A549 (cell line): Measurements from ENCODE around the gene ITPRID1. TPM values are rescaled to one million over a fixed set of nuclear protein-coding genes. Genes with fewer than 3 reads are reported as not detected.

Source experiments
- ATAC-seq, 2 experiments: fragments of 200-7000 bp in 1 of 2; fragments of >200 bp in 1 of 2; cut with Nextera tagmentation in 1 of 2; cut with Tn5 transposase in 1 of 2; 3 replicates each; pipeline versions ENCODE4 v1.8.0 to v1.9.1; 2018 to 2020; ENCODE audit warnings: mild to moderate bottlenecking in 1 of 2, moderate library complexity in 1 of 2
- CTCF ChIA-PET: fragments of 300-600 bp; sonication (Branson Sonifier 250); formaldehyde crosslinking; extraction: SDS; loops from one replicate; lab custom pipeline; 2021; ENCODE audit warnings: antibody characterized with exemption, inconsistent platforms; lab: Yijun Ruan, JAX
- POLR2A ChIA-PET: fragments of 350-600 bp; formaldehyde crosslinking; extraction: SDS; loops from one replicate; lab custom pipeline; 2021; ENCODE audit warnings: antibody characterized with exemption, inconsistent platforms; lab: Yijun Ruan, JAX
- DNase-seq, 2 experiments: peaks; one replicate each; pipeline versions ENCODE4 v3.0.0 to v3.0.0-alpha.2; 2011 to 2016; ENCODE audit warnings: low read depth in 1 of 2, low spot score in 1 of 2
- FAIRE-seq: peaks from 2 replicates; lab custom pipeline; 2011; peaks lifted over from hg19 to GRCh38; lab: Jason Lieb, UNC
- H3K27ac ChIP-seq, 2 experiments: fragments of >200 bp; sonication (Bioruptor Twin); formaldehyde crosslinking; 3 replicates each; pipeline ENCODE4 v1.5.1; 2016 to 2017
- H3K4me1 ChIP-seq: fragments of >200 bp; sonication (Bioruptor Twin); formaldehyde crosslinking; 3 replicates; pipeline ENCODE4 v1.6.1; 2016
- H3K4me2 ChIP-seq: fragments of >200 bp; sonication (Bioruptor Twin); formaldehyde crosslinking; 3 replicates; pipeline ENCODE4 v1.6.1; 2016
- H3K4me3 ChIP-seq: fragments of >200 bp; sonication (Bioruptor Twin); formaldehyde crosslinking; 3 replicates; pipeline ENCODE4 v1.5.1; 2016
- H3K9me3 ChIP-seq: fragments of >200 bp; sonication (Bioruptor Twin); formaldehyde crosslinking; 3 replicates; pipeline ENCODE4 v1.6.1; 2016
- ATOH8 ChIP-seq: fragments of 250-450 bp; sonication (Bioruptor Pico); IDR thresholded peaks from 2 replicates; pipeline ENCODE4 v1.5.0; 2020; ENCODE audit warnings: low read depth, mild to moderate bottlenecking, moderate library complexity
- CBX2 ChIP-seq: fragments of 200-600 bp; sonication (generic); IDR thresholded peaks from 2 replicates; pipeline ENCODE4 v1.6.1; 2016; ENCODE audit warnings: low read depth, mild to moderate bottlenecking, borderline replicate concordance
- CBX8 ChIP-seq: fragments of 200-600 bp; sonication (generic); IDR thresholded peaks from 2 replicates; pipeline ENCODE4 v1.6.1; 2016
- CEBPB ChIP-seq, 2 experiments: fragments of >200 bp in 1 of 2; sonication (Bioruptor Twin) in 1 of 2; formaldehyde crosslinking in 1 of 2; IDR thresholded peaks; 2 replicates each; pipeline ENCODE4 v1.6.1; 2012 to 2016
- CHD2 ChIP-seq: fragments of 150-350 bp; IDR thresholded peaks from 2 replicates; pipeline ENCODE4 v1.6.1; 2014; ENCODE audit warnings: low read length; ENCODE audit not compliant: partially characterized antibody
- CHD4 ChIP-seq: fragments of 200-600 bp; sonication (generic); IDR thresholded peaks from 2 replicates; pipeline ENCODE4 v1.6.1; 2016; ENCODE audit warnings: antibody characterized with exemption, mild to moderate bottlenecking, borderline replicate concordance
- E2F6 ChIP-seq: IDR thresholded peaks from 2 replicates; pipeline ENCODE4 v1.6.1; 2012; ENCODE audit warnings: low read depth, borderline replicate concordance
- ELK1 ChIP-seq: fragments of 150-350 bp; IDR thresholded peaks from 2 replicates; pipeline ENCODE4 v1.6.1; 2014; ENCODE audit warnings: low read depth, mild to moderate bottlenecking, low read length
- ESRRA ChIP-seq: fragments of 150-350 bp; IDR thresholded peaks from 2 replicates; pipeline ENCODE4 v1.6.1; 2014; ENCODE audit warnings: mild to moderate bottlenecking, low read length, borderline replicate concordance
- FOXS1 ChIP-seq: fragments of 250-450 bp; sonication (Bioruptor Pico); IDR thresholded peaks from 2 replicates; pipeline ENCODE4 v1.5.0; 2020; ENCODE audit warnings: mild to moderate bottlenecking, moderate library complexity
- GATA3 ChIP-seq: IDR thresholded peaks from 2 replicates; pipeline ENCODE4 v1.6.1; 2012; ENCODE audit warnings: borderline replicate concordance
- HES2 ChIP-seq: fragments of >200 bp; sonication (Bioruptor Twin); formaldehyde crosslinking; IDR thresholded peaks from 2 replicates; pipeline ENCODE4 v1.6.1; 2016
- HOXA7 ChIP-seq: fragments of 250-450 bp; sonication (Bioruptor Pico); IDR thresholded peaks from 2 replicates; pipeline ENCODE4 v1.5.0; 2020; ENCODE audit warnings: mild to moderate bottlenecking, moderate library complexity
- HOXB13 ChIP-seq: fragments of 250-450 bp; sonication (Bioruptor Pico); IDR thresholded peaks from 2 replicates; pipeline ENCODE4 v1.5.0; 2020; ENCODE audit warnings: low read depth, mild to moderate bottlenecking, moderate library complexity
- JUN ChIP-seq, 2 experiments: fragments of >200 bp; sonication (Bioruptor Twin); formaldehyde crosslinking; IDR thresholded peaks; 2 replicates in 1 of 2; 3 replicates in 1 of 2; pipeline ENCODE4 v1.6.1; 2016 to 2017
- KDM1A ChIP-seq: fragments of 200-600 bp; sonication (generic); IDR thresholded peaks from 2 replicates; pipeline ENCODE4 v1.6.1; 2016; ENCODE audit warnings: low read depth, mild to moderate bottlenecking
- MYC ChIP-seq: IDR thresholded peaks from 2 replicates; pipeline ENCODE4 v1.6.1; 2012; ENCODE audit warnings: mild to moderate bottlenecking, inconsistent platforms, low read length, improper control_type of control experiment, borderline replicate concordance
- NR3C1 ChIP-seq: fragments of >200 bp; sonication (Bioruptor Twin); formaldehyde crosslinking; IDR thresholded peaks from 3 replicates; pipeline ENCODE4 v1.6.1; 2017
- POLR2A ChIP-seq: IDR thresholded peaks from 2 replicates; pipeline ENCODE4 v1.6.1; 2012; ENCODE audit warnings: mild to moderate bottlenecking, low read length
- RCOR1 ChIP-seq: fragments of 150-350 bp; IDR thresholded peaks from 2 replicates; pipeline ENCODE4 v1.6.1; 2014; ENCODE audit warnings: antibody characterized with exemption, low read length, low read depth
- REST ChIP-seq: fragments of 200-600 bp; sonication (generic); IDR thresholded peaks from 2 replicates; pipeline ENCODE4 v1.6.1; 2016; ENCODE audit warnings: antibody characterized with exemption, mild to moderate bottlenecking, moderate library complexity
- RNF2 ChIP-seq: fragments of 200-600 bp; sonication (generic); IDR thresholded peaks from 2 replicates; pipeline ENCODE4 v1.6.1; 2016; ENCODE audit warnings: low read depth, mild to moderate bottlenecking, antibody characterized with exemption, moderate library complexity, borderline replicate concordance
- TFCP2L1 ChIP-seq: fragments of 250-450 bp; sonication (Bioruptor Pico); IDR thresholded peaks from 2 replicates; pipeline ENCODE4 v1.5.0; 2021; ENCODE audit warnings: mild to moderate bottlenecking
- ZC3H11A ChIP-seq: fragments of 450-650 bp; IDR thresholded peaks from 2 replicates; pipeline ENCODE4 v1.6.1; 2014; ENCODE audit warnings: antibody characterized with exemption, mild to moderate bottlenecking
- ZFP36 ChIP-seq: fragments of 450-650 bp; IDR thresholded peaks from 2 replicates; pipeline ENCODE4 v1.6.1; 2014; ENCODE audit warnings: borderline replicate concordance; ENCODE audit not compliant: partially characterized antibody
- ZNF302 ChIP-seq: fragments of 250-450 bp; sonication (Bioruptor Pico); IDR thresholded peaks from 2 replicates; pipeline ENCODE4 v1.9.0; 2021; ENCODE audit warnings: inconsistent platforms, mild to moderate bottlenecking, moderate library complexity
- ZSCAN20 ChIP-seq: fragments of 250-450 bp; sonication (Bioruptor Pico); IDR thresholded peaks from 2 replicates; pipeline ENCODE4 v1.8.0; 2022; ENCODE audit warnings: mild to moderate bottlenecking, moderate library complexity
- WGBS: methylation state at CpG from one replicate; pipeline ENCODE4 v1.1.6; 2017; ENCODE audit errors: missing lambda C conversion rate; 5-methylcytosine and 5-hydroxymethylcytosine counted together
- polyA plus RNA-seq, 4 experiments: library from polyadenylated mRNA; depleted of rRNA in 3 of 4; stranded (reverse); fragments of >200 nt; fragmentation: RNase III in 1 of 4; extraction: RNeasy Plus Mini Kit Qiagen cat#74134 plus additional on column Dnase treatment in 1 of 4; gene quantifications; 2 replicates in 3 of 4; 3 replicates in 1 of 4; pipeline ENCODE4 v1.2.3, GENCODE V29; 2011 to 2017

ITPRID1 gene
- polyA plus RNA-seq, 2 of the 4 experiments (the other 2 are of a cell fraction), result not detected

GRCh38 chr7:31663072-31663471 lies 149.2 kb downstream of the ITPRID1 start:
- Histone ChIP-seq H3K9me3 (no peaks in the 10 kb centered on the region), H3K4me1 (no peaks in the 10 kb centered on the region), H3K4me3 (no peak overlapping the region), H3K27ac (no peak overlapping the region), H3K4me2 (no peak overlapping the region)
- no peak for FAIRE-seq
- no peak for TF ChIP-seq RNF2
- DNase-seq, result peak; percentile 6 to 30
- ChIA-PET POLR2A (no interaction called here), CTCF (interaction anchor here (1.2 kb wide), 1 partner anchor 289 kb away, joined by 3 read pairs; no protein-coding TSS in a partner anchor)
- ATAC-seq, result peak; percentile 88 to 94
- 32% methylated on average over 5 of the region's 5 CpGs for WGBS

- no peak overlapping the region for H3K4me2 ChIP-seq
- ChIA-PET POLR2A (no interaction called here), CTCF (no interaction called here)
- H3K9me3 ChIP-seq, result no peaks in the 10 kb centered on the region
- DNase-seq, result no peak
- H3K4me3 ChIP-seq, result no peak overlapping the region
- ATAC-seq, result no peak
- TF ChIP-seq JUN (IDR thresholded peaks at IDR 0.05), result no peak
- TF ChIP-seq HES2, result no peak
- TF ChIP-seq KDM1A, result no peak
- TF ChIP-seq ATOH8 (CRISPR knock-in tag), result no peak
- TF ChIP-seq REST, result no peak
- no peak for TF ChIP-seq CHD2
- TF ChIP-seq ZC3H11A, result no peak
- TF ChIP-seq ZSCAN20, result no peak
- no peak for TF ChIP-seq HOXB13
- no peak for TF ChIP-seq CEBPB (IDR thresholded peaks at IDR 0.05)
- TF ChIP-seq MYC, result no peak
- no peak for TF ChIP-seq HOXA7
- TF ChIP-seq RCOR1, result no peak
- no peak for TF ChIP-seq ESRRA
- TF ChIP-seq CBX8, result no peak
- no peak for TF ChIP-seq GATA3
- no peak for TF ChIP-seq NR3C1
- H3K4me1 ChIP-seq, result no peaks in the 10 kb centered on the region
- FAIRE-seq, result no peak
- H3K27ac ChIP-seq, result no peak overlapping the region
Observed at GRCh38 chr7:31664890-31665289, 151.0 kb downstream of the ITPRID1 start.

GRCh38 chr7:31665546-31665945 lies 151.7 kb downstream of the ITPRID1 start:
- WGBS, result 20% methylated on average over 1 of the region's 1 CpG
- ChIA-PET CTCF (interaction anchor here (1.3 kb wide), 1 partner anchor 531 kb away, joined by 3 read pairs; no protein-coding TSS in a partner anchor), POLR2A (no interaction called here)
- Histone ChIP-seq H3K4me1 (no peaks in the 10 kb centered on the region), H3K4me3 (no peak overlapping the region), H3K9me3 (no peaks in the 10 kb centered on the region), H3K27ac (no peak overlapping the region), H3K4me2 (no peak overlapping the region)
- DNase-seq (no peak), FAIRE-seq (no peak), ATAC-seq (no peak)
- TF ChIP-seq CHD4 (no peak), ATOH8 (CRISPR knock-in tag) (no peak), FOXS1 (CRISPR knock-in tag) (no peak), E2F6 (no peak), ELK1 (no peak), ZNF302 (no peak), CBX2 (no peak), POLR2A (no peak), HES2 (no peak), ESRRA (no peak), TFCP2L1 (CRISPR knock-in tag) (no peak), ZFP36 (no peak)
